ENCODE data around the gene HACL1.
A peak's percentile ranks its signal among the peaks of the same experiment; 100 is the strongest.

HACL1 gene

DNA sequence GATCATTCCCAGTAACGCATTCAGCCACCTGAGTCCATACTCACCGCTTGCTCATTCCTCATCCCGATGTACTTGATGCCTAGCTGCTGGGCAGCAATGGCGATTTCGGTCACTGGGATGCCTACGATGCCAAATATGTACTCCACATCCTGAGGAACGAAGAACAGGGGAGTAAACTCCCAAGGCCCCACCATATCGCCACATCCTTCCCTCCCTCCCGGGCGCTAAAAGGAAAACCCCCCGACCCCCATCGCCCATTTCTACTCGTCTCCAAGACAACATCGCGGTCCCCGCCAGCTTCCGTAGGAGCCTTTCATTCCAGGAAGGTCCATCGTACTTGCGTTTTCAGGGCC lies 347 bp downstream of the HACL1 start:
- no peaks in the 10 kb centered on the region for H3K27me3 ChIP-seq (ENCODE audit: insufficient read depth, poor library complexity, severe bottlenecking)
- ATAC-seq (ENCODE audit: low read depth) = peak; percentile 1; the same call in 2 of the 3 replicates
- H3K36me3 ChIP-seq (ENCODE audit: low read depth) = peaks cover 37% of the 10 kb centered on the region
- no peak for DNase-seq (ENCODE audit: low spot score)
- no peaks in the 10 kb centered on the region for H3K9me3 ChIP-seq (ENCODE audit: severe bottlenecking)
- peaks cover 4% of the 10 kb centered on the region for H3K4me1 ChIP-seq (ENCODE audit: insufficient read depth, poor library complexity, severe bottlenecking)
- H3K4me3 ChIP-seq (ENCODE audit: severe bottlenecking) = peak overlapping the region; percentile 72
- TF ChIP-seq, protein P1, sequence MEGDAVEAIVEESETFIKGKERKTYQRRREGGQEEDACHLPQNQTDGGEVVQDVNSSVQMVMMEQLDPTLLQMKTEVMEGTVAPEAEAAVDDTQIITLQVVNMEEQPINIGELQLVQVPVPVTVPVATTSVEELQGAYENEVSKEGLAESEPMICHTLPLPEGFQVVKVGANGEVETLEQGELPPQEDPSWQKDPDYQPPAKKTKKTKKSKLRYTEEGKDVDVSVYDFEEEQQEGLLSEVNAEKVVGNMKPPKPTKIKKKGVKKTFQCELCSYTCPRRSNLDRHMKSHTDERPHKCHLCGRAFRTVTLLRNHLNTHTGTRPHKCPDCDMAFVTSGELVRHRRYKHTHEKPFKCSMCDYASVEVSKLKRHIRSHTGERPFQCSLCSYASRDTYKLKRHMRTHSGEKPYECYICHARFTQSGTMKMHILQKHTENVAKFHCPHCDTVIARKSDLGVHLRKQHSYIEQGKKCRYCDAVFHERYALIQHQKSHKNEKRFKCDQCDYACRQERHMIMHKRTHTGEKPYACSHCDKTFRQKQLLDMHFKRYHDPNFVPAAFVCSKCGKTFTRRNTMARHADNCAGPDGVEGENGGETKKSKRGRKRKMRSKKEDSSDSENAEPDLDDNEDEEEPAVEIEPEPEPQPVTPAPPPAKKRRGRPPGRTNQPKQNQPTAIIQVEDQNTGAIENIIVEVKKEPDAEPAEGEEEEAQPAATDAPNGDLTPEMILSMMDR (IDR thresholded peaks at IDR 0.05; ENCODE audit: poor library complexity, severe bottlenecking) = no peak
- peak overlapping the region; percentile 63 for H3K27ac ChIP-seq (ENCODE audit: poor library complexity, severe bottlenecking)

- no peak for ATAC-seq (ENCODE audit: low read depth)
- H3K4me3 ChIP-seq (ENCODE audit: severe bottlenecking) = no peak overlapping the region
- TF ChIP-seq, protein P1 (IDR thresholded peaks at IDR 0.05; ENCODE audit: poor library complexity, severe bottlenecking) = no peak
- no peaks in the 10 kb centered on the region for H3K9me3 ChIP-seq (ENCODE audit: severe bottlenecking)
- no peak overlapping the region for H3K27ac ChIP-seq (ENCODE audit: poor library complexity, severe bottlenecking)
- DNase-seq (ENCODE audit: low spot score) = no peak
- peaks cover 4% of the 10 kb centered on the region for H3K4me1 ChIP-seq (ENCODE audit: insufficient read depth, poor library complexity, severe bottlenecking)
- peaks cover 67% of the 10 kb centered on the region for H3K36me3 ChIP-seq (ENCODE audit: low read depth)
- no peaks in the 10 kb centered on the region for H3K27me3 ChIP-seq (ENCODE audit: insufficient read depth, poor library complexity, severe bottlenecking)
These were observed 5.4 kb downstream of the HACL1 start for GRCh38 chr3:15595955-15596354.

- ATAC-seq (ENCODE audit: low read depth) (no peak), DNase-seq (ENCODE audit: low spot score) (no peak)
- Histone ChIP-seq H3K36me3 (ENCODE audit: low read depth) (peaks cover 66% of the 10 kb centered on the region), H3K4me1 (ENCODE audit: insufficient read depth, poor library complexity, severe bottlenecking) (no peaks in the 10 kb centered on the region), H3K27me3 (ENCODE audit: insufficient read depth, poor library complexity, severe bottlenecking) (no peaks in the 10 kb centered on the region), H3K9me3 (ENCODE audit: severe bottlenecking) (no peaks in the 10 kb centered on the region), H3K4me3 (ENCODE audit: severe bottlenecking) (no peak overlapping the region), H3K27ac (ENCODE audit: poor library complexity, severe bottlenecking) (no peak overlapping the region)
- TF ChIP-seq, protein P1 (IDR thresholded peaks at IDR 0.05; ENCODE audit: poor library complexity, severe bottlenecking) = no peak
These were observed 8.4 kb downstream of the HACL1 start for GRCh38 chr3:15592968-15593367.

- Histone ChIP-seq H3K9me3 (ENCODE audit: severe bottlenecking) (no peaks in the 10 kb centered on the region), H3K27ac (ENCODE audit: poor library complexity, severe bottlenecking) (no peak overlapping the region), H3K4me3 (ENCODE audit: severe bottlenecking) (no peak overlapping the region), H3K4me1 (ENCODE audit: insufficient read depth, poor library complexity, severe bottlenecking) (no peaks in the 10 kb centered on the region), H3K36me3 (ENCODE audit: low read depth) (peaks cover 65% of the 10 kb centered on the region), H3K27me3 (ENCODE audit: insufficient read depth, poor library complexity, severe bottlenecking) (no peaks in the 10 kb centered on the region)
- DNase-seq (ENCODE audit: low spot score) = no peak
- ATAC-seq (ENCODE audit: low read depth) = no peak
- TF ChIP-seq, protein P1 (IDR thresholded peaks at IDR 0.05; ENCODE audit: poor library complexity, severe bottlenecking) = no peak
These were observed 9.4 kb downstream of the HACL1 start for GRCh38 chr3:15591928-15592327.

DNA sequence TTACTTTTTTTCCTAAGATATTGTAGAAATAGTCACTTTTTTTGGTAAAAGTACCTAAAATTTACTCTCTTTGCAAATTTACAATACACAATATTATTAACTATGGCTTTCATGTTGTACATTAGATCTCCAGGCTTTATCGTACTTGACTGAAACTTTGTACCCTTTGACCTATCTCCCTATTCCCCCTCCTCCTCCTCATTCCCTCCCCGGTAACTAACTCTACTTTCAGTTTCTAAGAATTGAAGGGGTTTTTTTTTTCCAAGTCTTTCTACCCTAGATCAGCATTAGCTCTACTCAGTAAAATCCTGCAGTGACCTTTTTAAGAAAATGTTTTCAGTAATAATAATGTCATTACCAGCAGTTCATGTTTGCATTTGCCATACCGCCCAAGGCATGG lies 10.1 kb downstream of the HACL1 start:
- TF ChIP-seq, protein P1 (IDR thresholded peaks at IDR 0.05; ENCODE audit: poor library complexity, severe bottlenecking) = no peak
- DNase-seq (ENCODE audit: low spot score) (no peak), ATAC-seq (ENCODE audit: low read depth) (no peak)
- H3K4me3 ChIP-seq (ENCODE audit: severe bottlenecking) = no peak overlapping the region
- H3K4me1 ChIP-seq (ENCODE audit: insufficient read depth, poor library complexity, severe bottlenecking) = no peaks in the 10 kb centered on the region
- peaks cover 60% of the 10 kb centered on the region for H3K36me3 ChIP-seq (ENCODE audit: low read depth)
- H3K27me3 ChIP-seq (ENCODE audit: insufficient read depth, poor library complexity, severe bottlenecking) = no peaks in the 10 kb centered on the region
- no peak overlapping the region for H3K27ac ChIP-seq (ENCODE audit: poor library complexity, severe bottlenecking)
- no peaks in the 10 kb centered on the region for H3K9me3 ChIP-seq (ENCODE audit: severe bottlenecking)
